Measurements from ENCODE around the gene PNPLA1.

The PNPLA1 gene

GRCh38 chr6:36330366-36330765, 60.5 kb downstream of the PNPLA1 start:
- Histone ChIP-seq H3K79me2 (ENCODE audit: insufficient read depth, low read length) (no peaks in the 10 kb centered on the region), H2AFZ (ENCODE audit: low read length) (no peak overlapping the region), H3K9me3 (ENCODE audit: low read length) (no peaks in the 10 kb centered on the region), H3F3A (ENCODE audit: insufficient read depth, low read length) (no peaks in the 10 kb centered on the region), H3K4me3 (ENCODE audit: low read depth, low read length, poor library complexity, severe bottlenecking) (no peak overlapping the region), H3K4me1 (ENCODE audit: insufficient read depth, low read length, severe bottlenecking) (no peaks in the 10 kb centered on the region), H3K27me3 (ENCODE audit: insufficient read depth, low read length) (peaks cover 11% of the 10 kb centered on the region), H3K9me2 (ENCODE audit: low read depth, low read length) (no peaks in the 10 kb centered on the region), H4K20me1 (ENCODE audit: insufficient read depth, low read length) (no peaks in the 10 kb centered on the region), H3K4me2 (ENCODE audit: low read length) (no peak overlapping the region), H3K27ac (ENCODE audit: low read depth, low read length, poor library complexity, severe bottlenecking) (no peak overlapping the region), H3K36me3 (ENCODE audit: insufficient read depth, low read length) (no peaks in the 10 kb centered on the region), H3K9ac (ENCODE audit: low read length) (no peak overlapping the region)
- no peak for TF ChIP-seq CTCF (IDR thresholded peaks at IDR 0.05; ENCODE audit: low read length)
- TF ChIP-seq EZH2 (IDR thresholded peaks at IDR 0.05; ENCODE audit: borderline replicate concordance, low read length): no peak

- Histone ChIP-seq H3K27me3 (ENCODE audit: insufficient read depth, low read length) (peaks cover 11% of the 10 kb centered on the region), H3K9ac (ENCODE audit: low read length) (no peak overlapping the region), H3K79me2 (ENCODE audit: insufficient read depth, low read length) (no peaks in the 10 kb centered on the region), H4K20me1 (ENCODE audit: insufficient read depth, low read length) (no peaks in the 10 kb centered on the region), H3F3A (ENCODE audit: insufficient read depth, low read length) (no peaks in the 10 kb centered on the region), H3K9me2 (ENCODE audit: low read depth, low read length) (no peaks in the 10 kb centered on the region), H3K4me3 (ENCODE audit: low read depth, low read length, poor library complexity, severe bottlenecking) (no peak overlapping the region), H3K36me3 (ENCODE audit: insufficient read depth, low read length) (no peaks in the 10 kb centered on the region), H3K9me3 (ENCODE audit: low read length) (no peaks in the 10 kb centered on the region), H2AFZ (ENCODE audit: low read length) (no peak overlapping the region), H3K27ac (ENCODE audit: low read depth, low read length, poor library complexity, severe bottlenecking) (no peak overlapping the region), H3K4me1 (ENCODE audit: insufficient read depth, low read length, severe bottlenecking) (no peaks in the 10 kb centered on the region), H3K4me2 (ENCODE audit: low read length) (no peak overlapping the region)
- TF ChIP-seq EZH2 (IDR thresholded peaks at IDR 0.05; ENCODE audit: borderline replicate concordance, low read length) (no peak), CTCF (IDR thresholded peaks at IDR 0.05; ENCODE audit: low read length) (no peak)
Observed at GRCh38 chr6:36331381-36331780, 61.5 kb downstream of the PNPLA1 start.

GRCh38 chr6:36333171-36333895, 63.5 kb downstream of the PNPLA1 start:
- Histone ChIP-seq H3K9ac (ENCODE audit: low read length) (no peak overlapping the region), H3K36me3 (ENCODE audit: insufficient read depth, low read length) (no peaks in the 10 kb centered on the region), H3K79me2 (ENCODE audit: insufficient read depth, low read length) (no peaks in the 10 kb centered on the region), H3K27me3 (ENCODE audit: insufficient read depth, low read length) (peaks cover 5% of the 10 kb centered on the region), H4K20me1 (ENCODE audit: insufficient read depth, low read length) (no peaks in the 10 kb centered on the region), H3F3A (ENCODE audit: insufficient read depth, low read length) (no peaks in the 10 kb centered on the region), H3K4me3 (ENCODE audit: low read depth, low read length, poor library complexity, severe bottlenecking) (no peak overlapping the region), H3K9me2 (ENCODE audit: low read depth, low read length) (no peaks in the 10 kb centered on the region), H3K4me2 (ENCODE audit: low read length) (no peak overlapping the region), H2AFZ (ENCODE audit: low read length) (no peak overlapping the region), H3K27ac (ENCODE audit: low read depth, low read length, poor library complexity, severe bottlenecking) (no peak overlapping the region), H3K9me3 (ENCODE audit: low read length) (no peaks in the 10 kb centered on the region), H3K4me1 (ENCODE audit: insufficient read depth, low read length, severe bottlenecking) (no peaks in the 10 kb centered on the region)
- no peak for TF ChIP-seq EZH2 (IDR thresholded peaks at IDR 0.05; ENCODE audit: borderline replicate concordance, low read length)
- TF ChIP-seq CTCF (IDR thresholded peaks at IDR 0.05; ENCODE audit: low read length): no peak

All from OCI-LY1 (cell line).